PC-9 (cell line): ENCODE data around the gene DNAH6. TPM values are rescaled to one million over a fixed set of nuclear protein-coding genes. Genes with fewer than 3 reads are reported as not detected.
A peak's percentile ranks its signal among the peaks of the same experiment; 100 is the strongest.

Experiments used
- BruUV-seq: library from RNA; stranded (reverse); fragments of 400-500 nt; replicated peaks from 2 replicates; lab custom pipeline; 2021; lab: Mats Ljungman, UMichigan
- CTCF ChIA-PET: fragments of 300-600 bp; sonication (Branson Sonifier 250); formaldehyde crosslinking; loops from one replicate; lab custom pipeline; 2022; ENCODE audit warnings: antibody characterized with exemption; lab: Charles Lee
- POLR2A ChIA-PET: fragments of 300-600 bp; sonication (Branson Sonifier 250); formaldehyde crosslinking; loops from one replicate; lab custom pipeline; 2022; ENCODE audit warnings: antibody characterized with exemption; ENCODE audit not compliant: unreplicated experiment; lab: Charles Lee
- DNase-seq, 2 experiments: peaks; one replicate each; pipeline versions ENCODE4 v3.0.0 to v3.0.0-alpha.2; 2015 to 2022; ENCODE audit warnings: mixed read lengths in 1 of 2
- H2AFZ ChIP-seq: fragments of 200-600 bp; sonication (generic); 2 replicates; pipeline ENCODE4 v1.8.1; 2017; ENCODE audit warnings: antibody characterized with exemption
- H3F3A ChIP-seq: fragments of 200-600 bp; sonication (generic); 2 replicates; pipeline ENCODE4 v1.8.1; 2017; ENCODE audit warnings: antibody characterized with exemption, mild to moderate bottlenecking, low read depth; ENCODE audit not compliant: insufficient read depth
- H3K27ac ChIP-seq: fragments of 200-600 bp; sonication (generic); 2 replicates; pipeline ENCODE4 v1.6.1; 2016; ENCODE audit warnings: mixed run types
- H3K27me3 ChIP-seq: fragments of 200-600 bp; sonication (generic); 2 replicates; pipeline ENCODE4 v1.6.1; 2016; ENCODE audit warnings: low read depth, mixed run types; ENCODE audit not compliant: insufficient read depth
- H3K36me3 ChIP-seq: fragments of 200-600 bp; sonication (generic); 2 replicates; pipeline ENCODE4 v1.6.1; 2016; ENCODE audit warnings: low read depth, mixed run types
- H3K4me1 ChIP-seq: fragments of 200-600 bp; sonication (generic); replicated peaks from 2 replicates; pipeline ENCODE4 v1.6.1; 2016; ENCODE audit warnings: mixed run types; ENCODE audit not compliant: insufficient read depth
- H3K4me2 ChIP-seq: fragments of 200-600 bp; sonication (generic); 2 replicates; pipeline ENCODE4 v1.6.1; 2017; ENCODE audit warnings: mixed run types
- H3K4me3 ChIP-seq: fragments of 200-600 bp; sonication (generic); 2 replicates; pipeline ENCODE4 v1.6.1; 2016; ENCODE audit warnings: mixed run types
- H3K79me2 ChIP-seq: fragments of 200-600 bp; sonication (generic); 2 replicates; pipeline ENCODE4 v1.6.1; 2017; ENCODE audit warnings: low read depth, mixed run types
- H3K9me2 ChIP-seq: fragments of 200-600 bp; sonication (generic); 2 replicates; pipeline ENCODE4 v1.8.1; 2017; ENCODE audit warnings: mild to moderate bottlenecking; ENCODE audit not compliant: insufficient read depth
- H3K9me3 ChIP-seq: fragments of 200-600 bp; sonication (generic); 2 replicates; pipeline ENCODE4 v1.8.1; 2016; ENCODE audit warnings: low read depth; ENCODE audit not compliant: insufficient read depth
- H4K20me1 ChIP-seq: fragments of 200-600 bp; sonication (generic); 2 replicates; pipeline ENCODE4 v1.8.1; 2017; ENCODE audit not compliant: insufficient read depth
- CTCF ChIP-seq: fragments of 200-600 bp; sonication (generic); conservative IDR thresholded peaks from 2 replicates; pipeline ENCODE4 v1.6.1; 2017; ENCODE audit warnings: mixed run types, antibody characterized with exemption, mild to moderate bottlenecking, moderate library complexity
- EZH2 ChIP-seq: fragments of 200-600 bp; sonication (generic); IDR thresholded peaks from 2 replicates; pipeline ENCODE4 v1.8.0; 2017; ENCODE audit warnings: antibody characterized with exemption, low read depth
- intact Hi-C: fragments of 100-400 bp; cut with micrococcal nuclease; formaldehyde crosslinking; loops from one replicate; pipeline ENCODE4 v1.10.0; 2022; ENCODE audit not compliant: unreplicated experiment
- total RNA-seq: library from RNA; stranded (reverse); gene quantifications from 2 replicates; pipeline ENCODE4 v1.2.3, GENCODE V29; 2021

Gene DNAH6
- total RNA-seq, 1 experiment from 2014 or later = not detected

- CTCF ChIA-PET = no interaction called here
- 0 out of 2 replicates have a peak, but pooled peaks cover 10% of the 10 kb centered on the region for H3K9me3 ChIP-seq
- H3K27ac ChIP-seq = no peak overlapping the region
- H3K4me3 ChIP-seq = no peak overlapping the region
- TF ChIP-seq CTCF (no peak), EZH2 (no peak)
- H4K20me1 ChIP-seq = no peaks in the 10 kb centered on the region
- POLR2A ChIA-PET = no interaction called here
- intact Hi-C loops = no loop called here
- H3F3A ChIP-seq = peaks cover 8% of the 10 kb centered on the region; the same call in 1 of the 2 replicates
- no peaks in the 10 kb centered on the region for H3K36me3 ChIP-seq
- no peak overlapping the region for H2AFZ ChIP-seq
- H3K4me1 ChIP-seq = peaks cover 25% of the 10 kb centered on the region
- H3K9me2 ChIP-seq = no peaks in the 10 kb centered on the region
- 0 out of 2 replicates have a peak overlapping the region, but pooled peaks have one; percentile 39 for H3K4me2 ChIP-seq
- no peak for DNase-seq
- no peaks in the 10 kb centered on the region for H3K79me2 ChIP-seq
- BruUV-seq = no TSS peak
- no peaks in the 10 kb centered on the region for H3K27me3 ChIP-seq
Observed at GRCh38 chr2:84472856-84473565, 43.3 kb upstream of the DNAH6 start.

- H3F3A ChIP-seq = peaks cover 8% of the 10 kb centered on the region; the same call in 1 of the 2 replicates
- H4K20me1 ChIP-seq = no peaks in the 10 kb centered on the region
- H3K9me2 ChIP-seq = no peaks in the 10 kb centered on the region
- H3K79me2 ChIP-seq = no peaks in the 10 kb centered on the region
- H3K4me2 ChIP-seq = peak overlapping the region; percentile 39
- ChIA-PET CTCF (no interaction called here), POLR2A (no interaction called here)
- 0 out of 2 replicates have a peak, but pooled peaks cover 10% of the 10 kb centered on the region for H3K9me3 ChIP-seq
- H3K4me3 ChIP-seq = no peak overlapping the region
- H3K36me3 ChIP-seq = no peaks in the 10 kb centered on the region
- no TSS peak for BruUV-seq
- H2AFZ ChIP-seq = no peak overlapping the region
- H3K27ac ChIP-seq = peak overlapping the region; percentile 53
- peak; percentile 50 to 91 for DNase-seq
- TF ChIP-seq EZH2 = no peak
- TF ChIP-seq CTCF = no peak
- H3K27me3 ChIP-seq = no peaks in the 10 kb centered on the region
- peaks cover 25% of the 10 kb centered on the region for H3K4me1 ChIP-seq
- intact Hi-C loops = loop anchor here (1.0 kb wide), 1 partner anchor 15 kb away; the partner anchor contains the start of gene SUCLG1
Observed at GRCh38 chr2:84474176-84474575, 42.1 kb upstream of the DNAH6 start.

- Histone ChIP-seq H4K20me1 (no peaks in the 10 kb centered on the region), H3K4me3 (no peak overlapping the region), H3K27me3 (no peaks in the 10 kb centered on the region), H3K9me3 (no peaks in the 10 kb centered on the region), H2AFZ (no peak overlapping the region), H3K27ac (no peak overlapping the region), H3K79me2 (no peaks in the 10 kb centered on the region), H3K4me1 (peaks cover 17% of the 10 kb centered on the region), H3K4me2 (no peak overlapping the region), H3F3A (peaks cover 8% of the 10 kb centered on the region; the same call in 1 of the 2 replicates), H3K9me2 (no peaks in the 10 kb centered on the region), H3K36me3 (no peaks in the 10 kb centered on the region)
- DNase-seq = no peak
- POLR2A ChIA-PET = no interaction called here
- no peak for TF ChIP-seq CTCF
- no peak for TF ChIP-seq EZH2
- intact Hi-C loops = no loop called here
- no TSS peak for BruUV-seq
- CTCF ChIA-PET = no interaction called here
Observed at GRCh38 chr2:84477886-84478285, 38.4 kb upstream of the DNAH6 start.
